Suppressor macrophage treated with lipopolysaccharide for 1 hour (primary cell): ENCODE data around the gene FBF1.
A peak's percentile ranks its signal among the peaks of the same experiment; 100 is the strongest.

Experiments used
- DNase-seq, 3 donors: peaks; one replicate each; pipeline ENCODE4 v3.0.0-alpha.2; 2020 to 2022

The FBF1 gene

DNA sequence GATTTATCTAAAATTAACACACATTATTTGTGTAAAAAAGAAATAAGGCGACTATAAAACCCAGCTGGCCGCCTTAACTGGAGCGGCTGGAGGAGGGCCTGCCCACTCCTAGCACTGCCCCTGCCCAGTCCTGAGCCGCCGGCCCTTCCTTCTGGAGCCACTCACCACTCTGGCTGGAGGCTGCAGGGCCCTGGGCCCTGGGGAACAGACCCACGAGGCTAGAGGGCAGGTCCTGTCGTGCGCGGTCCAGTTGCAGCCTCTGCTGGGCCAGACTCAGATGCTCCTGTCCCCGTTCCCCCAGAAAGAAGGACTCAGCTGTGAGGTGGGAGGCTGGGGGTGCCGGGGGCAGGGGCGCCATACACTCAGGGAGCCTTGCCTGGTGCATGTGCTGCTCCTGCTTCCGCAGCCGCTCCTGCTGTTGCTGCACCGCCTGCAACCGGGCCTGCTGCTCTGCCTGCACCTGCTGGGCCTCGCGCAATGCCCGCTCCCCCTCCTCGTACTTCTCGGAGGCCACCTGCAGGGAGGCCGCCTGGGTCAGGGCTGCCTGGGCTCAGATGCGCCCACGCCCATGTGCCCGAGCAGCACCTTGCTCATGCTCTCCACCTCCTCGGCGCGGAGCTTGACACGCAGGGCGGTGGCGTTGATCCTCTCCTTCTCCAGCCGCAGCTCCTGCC, 27.2 kb downstream of the FBF1 start:
- no peak for DNase-seq

DNA sequence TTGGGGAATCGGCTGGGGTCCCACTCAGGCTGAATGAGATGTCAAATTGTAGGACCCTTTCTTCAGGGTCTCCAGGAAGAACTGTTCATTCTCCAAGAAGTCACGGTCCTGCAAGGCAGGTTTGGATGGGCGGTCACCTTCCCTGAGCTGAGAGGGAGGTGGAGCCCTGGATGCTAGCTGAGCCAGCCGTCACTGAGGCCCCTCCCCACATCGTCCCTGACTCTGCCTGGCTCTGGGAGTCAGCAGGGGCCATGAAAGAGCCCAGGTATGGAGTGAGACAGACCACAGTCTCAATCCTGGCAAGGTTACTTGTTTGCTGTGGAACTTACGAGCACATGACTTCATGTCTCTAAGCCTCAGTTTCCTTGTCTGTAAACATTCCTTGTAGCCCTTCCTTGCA, 30.1 kb downstream of the FBF1 start:
- DNase-seq: no peak

DNA sequence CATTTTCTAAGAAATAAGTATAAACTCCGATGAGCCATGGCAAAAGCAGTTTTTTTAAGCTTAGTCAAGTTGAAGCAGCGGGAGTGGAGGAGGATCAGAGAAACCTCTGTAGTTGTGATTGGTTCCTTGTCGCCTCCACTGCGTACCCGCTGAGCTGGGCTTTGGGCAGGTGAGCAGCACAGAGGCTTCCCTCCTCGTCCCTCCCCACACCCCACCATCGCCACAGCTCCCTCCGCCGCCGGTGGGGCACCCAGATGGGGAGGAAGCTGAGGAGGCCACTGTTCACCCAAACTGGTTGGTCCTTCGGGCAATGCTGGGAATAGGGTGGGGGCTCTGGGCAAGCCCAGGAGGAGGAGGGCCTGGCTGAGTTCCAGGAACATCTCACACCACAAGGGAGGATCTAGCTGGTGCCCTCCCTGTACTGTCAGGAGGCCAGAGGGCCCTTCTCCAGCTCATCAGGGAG, 31.0 kb downstream of the FBF1 start:
- no peak for DNase-seq

DNA sequence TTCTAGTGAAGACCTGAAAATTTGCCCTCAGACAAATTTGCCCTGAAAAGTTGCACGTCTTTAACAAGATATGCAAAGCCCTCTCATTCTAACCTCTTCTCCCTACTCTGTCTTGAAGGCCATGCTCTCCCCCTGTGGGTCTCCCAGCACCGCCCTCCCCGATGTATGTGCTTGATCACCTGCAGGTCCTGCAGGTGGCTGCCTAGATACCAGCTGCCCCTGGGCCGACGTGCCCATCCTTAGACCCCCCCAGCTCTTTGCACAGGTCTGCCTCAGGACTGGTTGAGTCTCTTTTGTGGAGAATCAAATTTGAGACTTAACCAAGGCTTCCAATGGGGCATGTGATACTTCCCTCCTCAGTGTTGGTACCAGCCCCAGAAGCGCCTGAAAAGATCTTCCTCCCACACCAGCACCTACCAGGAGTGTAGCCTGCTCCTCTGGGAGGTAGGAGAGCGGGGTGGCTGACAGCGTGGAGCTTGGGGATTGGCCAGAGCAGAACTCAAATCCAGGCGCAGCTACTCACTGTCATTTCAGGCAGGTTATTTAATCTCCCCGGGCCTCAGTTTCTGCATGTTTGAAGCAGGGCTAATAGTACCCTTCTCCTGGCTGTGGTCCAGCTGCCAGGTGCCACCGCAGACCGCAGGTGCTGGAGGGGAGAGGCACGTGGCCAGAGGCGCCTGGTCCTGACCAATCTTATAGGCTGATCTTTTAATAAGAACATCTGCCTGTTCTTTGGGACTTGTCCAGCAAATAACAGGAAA, 31.6 kb downstream of the FBF1 start:
- DNase-seq: no peak

DNA sequence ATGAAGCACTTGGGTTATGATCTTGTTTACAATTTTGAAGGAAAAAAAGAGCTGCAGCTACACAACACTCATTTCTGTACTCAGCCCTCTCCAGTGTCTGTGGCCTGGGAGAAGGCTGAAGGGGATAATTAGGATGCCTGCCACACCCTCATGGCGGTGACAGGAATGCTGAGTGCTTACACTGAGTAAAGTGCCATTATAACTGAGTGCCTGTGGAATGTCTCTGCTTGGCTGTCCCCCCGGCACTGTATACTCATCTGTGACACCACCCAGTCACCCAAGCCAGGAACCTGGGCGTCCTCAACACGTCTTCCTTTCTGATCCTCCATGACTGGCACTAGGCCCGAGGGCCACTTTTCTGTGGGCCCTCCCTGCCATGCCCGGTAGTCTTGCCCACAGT, 32.6 kb downstream of the FBF1 start:
- no peak for DNase-seq

DNA sequence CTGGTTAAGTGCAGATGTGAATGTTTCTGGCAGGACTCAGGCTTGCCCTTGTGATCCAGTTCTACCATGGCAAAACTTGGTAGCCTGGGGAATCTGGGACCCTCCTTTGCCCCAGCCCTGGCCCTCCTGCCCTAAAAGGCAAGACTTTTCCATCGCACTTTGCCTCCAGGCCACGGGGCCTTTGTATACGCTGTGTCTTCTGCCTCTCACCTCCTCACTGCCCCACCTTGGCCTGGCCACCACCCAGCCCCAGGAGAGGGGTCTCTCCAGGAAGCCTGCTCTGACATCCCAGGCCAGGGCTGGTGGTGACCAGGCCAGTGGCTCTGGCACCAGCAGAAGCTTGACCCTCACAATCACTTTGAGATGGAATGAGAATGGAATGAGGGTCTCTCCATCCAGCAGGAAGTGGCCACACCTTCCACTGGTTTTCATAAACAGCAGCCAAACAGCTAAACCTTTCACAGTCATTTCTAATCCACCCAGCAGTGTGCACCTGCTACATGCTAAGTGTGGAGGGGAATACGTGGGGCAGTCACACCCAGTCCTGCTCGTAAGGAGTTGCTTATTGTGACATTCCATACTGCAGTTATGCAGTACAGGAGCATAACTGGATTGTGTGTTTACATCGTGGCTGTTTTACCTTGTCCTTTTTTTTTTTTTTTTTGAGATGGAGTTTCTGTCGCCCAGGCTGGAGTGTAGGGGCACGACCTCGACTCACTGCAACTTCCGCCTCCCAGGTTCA, 34.5 kb downstream of the FBF1 start:
- no peak for DNase-seq

DNA sequence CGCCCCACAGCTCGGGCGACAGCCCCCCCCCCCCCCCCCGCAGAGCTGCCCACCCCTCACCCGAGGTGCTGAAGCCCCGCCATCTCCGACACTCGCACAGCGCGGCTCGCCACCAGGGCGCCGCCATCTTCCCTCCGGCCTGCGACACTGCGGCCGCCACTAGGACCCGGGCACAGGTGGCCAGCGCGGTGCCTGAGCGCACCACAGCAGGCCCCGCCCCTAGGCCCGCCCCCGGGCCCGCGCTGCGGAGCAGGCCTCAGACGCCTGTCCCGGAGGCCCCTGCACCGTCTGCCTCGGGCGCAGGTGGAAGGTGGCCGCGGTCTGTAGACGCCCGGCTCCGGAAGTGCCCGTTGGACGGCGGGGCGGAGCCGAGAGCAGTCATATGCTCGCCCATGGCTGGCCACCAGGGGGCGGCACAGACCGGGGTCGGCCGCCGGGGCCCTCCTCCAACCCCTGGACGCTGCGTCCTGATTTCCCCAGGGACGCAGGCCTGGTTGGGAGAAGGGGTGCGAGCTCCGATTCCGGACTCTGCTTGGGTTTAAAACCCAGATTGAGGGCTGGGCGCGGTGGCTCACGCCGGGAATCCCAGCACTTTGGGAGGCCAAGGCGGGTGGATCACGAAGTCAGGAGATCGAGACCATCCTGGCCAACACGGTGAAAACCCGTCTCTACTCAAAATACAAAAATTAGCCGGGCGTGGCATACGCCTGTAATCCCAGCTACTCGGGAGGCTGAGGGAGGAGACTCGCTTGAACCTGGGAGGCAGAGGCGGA, 35.9 kb downstream of the FBF1 start, which contains the start of gene MRPL38:
TSS of gene MRPL38 (minus strand) at position 136 of the 773 bp plus-strand sequence. CDS start at position 127, 9 bp downstream.
- peak; percentile 86 to 95 (median 90) for DNase-seq

DNA sequence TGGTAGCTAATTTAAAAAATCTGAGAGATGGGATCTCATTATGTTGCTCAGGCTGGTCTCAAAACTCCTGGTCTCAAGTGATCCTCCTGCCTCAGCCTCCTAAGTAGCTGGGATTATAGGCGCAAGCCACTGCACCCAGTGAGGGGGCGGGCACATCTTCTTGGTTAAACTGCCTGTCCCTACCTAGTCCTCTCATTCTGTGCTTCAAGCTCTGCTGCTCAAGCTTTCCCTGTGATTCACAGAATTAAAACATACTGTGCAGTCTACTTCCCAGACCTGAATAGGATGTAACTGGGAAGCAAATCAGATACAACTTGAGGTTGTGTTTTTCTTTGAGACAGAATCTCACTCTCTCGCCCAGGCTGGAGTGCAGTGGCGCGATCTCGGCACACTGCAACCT, 38.4 kb downstream of the FBF1 start:
- DNase-seq: no peak

DNA sequence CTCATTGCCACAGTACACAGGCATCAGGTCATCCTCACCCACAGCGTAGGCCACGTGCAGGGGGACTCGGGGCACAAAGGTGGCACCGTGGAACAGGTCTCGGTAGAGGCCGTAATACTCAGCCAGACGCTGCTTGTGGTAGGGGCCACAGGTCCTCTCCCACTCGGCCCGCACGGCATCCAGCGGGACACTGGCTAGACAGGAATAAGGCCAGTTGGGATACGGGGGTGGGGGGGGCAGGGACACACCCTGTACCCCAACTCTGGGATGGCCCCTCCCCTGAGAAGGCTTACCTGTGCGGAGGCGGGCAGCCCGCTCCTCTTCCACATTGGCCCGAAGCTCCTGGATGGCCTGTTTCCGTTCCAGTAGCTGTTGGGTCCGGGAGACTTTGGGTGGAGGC, 39.1 kb downstream of the FBF1 start:
- no peak for DNase-seq

DNA sequence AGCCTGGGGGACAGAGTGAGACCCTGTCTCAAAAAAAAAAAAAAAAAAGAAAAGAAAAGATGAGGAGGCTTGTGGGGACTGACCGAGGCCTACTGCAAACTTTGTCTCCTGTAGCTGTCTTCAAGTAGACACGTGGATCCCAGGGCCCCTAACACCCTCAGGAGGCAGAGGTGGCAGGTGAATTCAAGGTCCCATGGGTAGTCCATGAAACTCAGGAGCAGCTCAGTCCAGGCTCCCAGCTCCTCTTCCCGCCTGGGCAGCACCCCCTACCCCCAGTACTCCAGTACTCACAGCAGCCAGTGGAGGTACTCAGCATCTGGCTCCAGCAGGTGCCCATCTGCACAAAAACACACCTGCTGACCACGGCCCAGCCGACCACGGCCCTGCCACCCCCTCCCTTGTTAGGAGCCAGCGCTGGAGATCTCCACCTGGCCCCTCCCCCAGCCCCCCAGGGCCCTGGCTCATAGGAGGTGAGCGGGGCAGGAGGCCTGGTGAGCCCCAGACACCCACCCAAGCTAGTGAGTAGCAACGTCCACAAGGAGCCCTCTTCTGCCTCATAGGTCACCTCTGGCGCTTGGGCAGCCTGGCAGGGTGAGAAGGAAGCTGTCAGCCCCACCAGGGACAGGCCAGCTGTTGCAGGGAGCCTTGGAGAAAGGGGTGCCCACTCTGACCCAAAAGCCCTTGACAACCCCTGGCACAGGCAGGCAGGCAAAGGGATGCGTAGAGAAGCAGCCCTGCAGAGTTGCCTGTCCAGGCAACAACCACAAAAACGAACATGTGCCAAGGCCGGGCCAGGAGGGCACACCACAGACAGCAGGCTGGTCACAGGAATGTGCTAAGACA, 39.9 kb downstream of the FBF1 start:
- DNase-seq: no peak

DNA sequence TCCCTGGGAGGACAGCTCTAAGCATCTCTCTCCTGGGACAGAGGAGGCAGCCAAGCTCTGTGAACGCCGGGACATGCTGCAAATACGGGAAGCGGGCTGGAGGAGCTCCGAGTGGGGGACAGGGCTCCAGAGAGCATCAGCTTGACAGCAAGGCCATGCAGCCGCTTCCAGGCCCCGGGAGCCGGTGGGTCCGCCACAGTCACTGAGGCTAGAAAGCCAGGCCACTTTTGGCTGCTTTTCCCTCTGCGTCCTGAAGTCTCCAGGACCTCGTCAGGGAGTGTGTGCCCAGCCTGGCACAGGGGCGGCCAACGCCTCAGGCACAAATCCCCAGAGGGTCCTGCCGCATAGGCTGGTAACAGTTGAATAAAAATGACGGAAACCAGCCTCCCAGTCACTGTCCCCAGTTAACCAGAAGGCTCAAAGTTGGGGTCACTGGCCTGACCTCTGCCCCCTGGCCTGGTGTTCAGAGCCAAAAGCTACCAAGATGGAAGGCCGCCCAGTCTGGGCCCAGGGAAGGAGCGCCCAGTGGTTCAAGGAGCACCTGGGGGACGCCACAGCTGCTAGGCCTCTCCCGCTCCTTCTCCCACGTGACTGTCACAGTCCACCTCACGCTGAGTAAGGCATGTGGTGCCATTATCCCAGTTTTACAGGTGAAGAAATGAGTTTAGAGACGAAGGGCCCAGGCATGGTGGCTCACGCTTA, 40.9 kb downstream of the FBF1 start:
- DNase-seq: no peak

DNA sequence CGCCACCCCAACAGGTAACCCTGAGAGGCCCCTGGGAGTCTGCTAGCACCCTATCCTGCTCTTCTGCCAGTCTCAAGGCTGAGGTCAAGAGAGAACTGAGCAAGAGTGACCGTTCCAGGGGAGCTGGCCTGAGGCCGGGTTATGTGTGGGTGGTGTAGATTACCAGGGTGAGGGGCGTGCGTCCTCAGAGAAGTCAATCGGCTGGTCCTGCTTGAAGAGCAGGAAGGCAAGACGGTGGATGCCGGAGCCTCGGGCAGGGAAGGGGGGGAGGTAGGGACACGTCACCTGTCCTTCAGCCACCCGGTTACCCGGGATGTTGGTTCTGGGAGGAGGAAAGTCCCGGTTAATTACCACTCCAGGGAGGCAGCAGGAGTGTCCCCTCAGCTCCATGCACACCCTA, 41.5 kb downstream of the FBF1 start:
- DNase-seq: no peak

DNA sequence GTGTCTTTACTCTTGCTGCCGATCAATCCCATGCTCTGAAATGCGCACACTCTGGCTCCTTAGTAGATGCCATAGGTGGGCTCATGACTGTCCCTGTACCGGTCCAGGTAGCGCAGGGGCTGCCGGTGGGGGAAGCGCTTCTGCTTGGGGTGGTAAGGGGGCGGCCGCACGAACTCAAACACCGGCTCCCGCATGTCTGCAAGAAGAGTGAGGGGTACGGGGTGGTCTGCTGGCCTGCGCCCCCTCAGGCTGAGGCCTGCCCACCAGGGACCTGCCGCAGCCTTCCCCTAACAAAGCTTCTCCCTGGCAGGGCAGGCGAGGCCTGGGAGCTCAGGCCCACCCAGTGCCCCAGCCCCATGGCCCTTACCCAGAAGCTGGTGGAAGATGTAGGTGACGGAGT, 42.1 kb downstream of the FBF1 start:
- DNase-seq: no peak

DNA sequence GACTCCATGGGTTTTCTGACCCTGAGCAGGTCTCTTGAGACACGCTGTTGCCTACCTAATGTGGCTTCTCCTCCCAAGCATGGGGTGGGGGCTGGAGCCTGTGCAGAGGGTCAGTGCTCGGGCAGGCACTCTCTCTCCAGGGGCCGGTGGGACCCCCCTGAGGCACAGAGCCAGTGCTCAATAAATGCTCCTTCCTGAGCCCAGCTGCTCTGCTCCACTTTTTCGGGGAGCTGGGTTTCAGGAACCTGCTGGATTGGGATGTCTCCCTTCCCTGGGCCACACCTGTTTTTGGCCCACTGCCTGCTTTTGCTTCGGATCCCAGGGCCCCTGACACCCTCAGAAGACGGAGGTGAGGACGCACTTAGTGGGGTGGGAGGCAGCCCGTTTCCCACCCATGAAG, 42.8 kb downstream of the FBF1 start:
- no peak for DNase-seq

DNA sequence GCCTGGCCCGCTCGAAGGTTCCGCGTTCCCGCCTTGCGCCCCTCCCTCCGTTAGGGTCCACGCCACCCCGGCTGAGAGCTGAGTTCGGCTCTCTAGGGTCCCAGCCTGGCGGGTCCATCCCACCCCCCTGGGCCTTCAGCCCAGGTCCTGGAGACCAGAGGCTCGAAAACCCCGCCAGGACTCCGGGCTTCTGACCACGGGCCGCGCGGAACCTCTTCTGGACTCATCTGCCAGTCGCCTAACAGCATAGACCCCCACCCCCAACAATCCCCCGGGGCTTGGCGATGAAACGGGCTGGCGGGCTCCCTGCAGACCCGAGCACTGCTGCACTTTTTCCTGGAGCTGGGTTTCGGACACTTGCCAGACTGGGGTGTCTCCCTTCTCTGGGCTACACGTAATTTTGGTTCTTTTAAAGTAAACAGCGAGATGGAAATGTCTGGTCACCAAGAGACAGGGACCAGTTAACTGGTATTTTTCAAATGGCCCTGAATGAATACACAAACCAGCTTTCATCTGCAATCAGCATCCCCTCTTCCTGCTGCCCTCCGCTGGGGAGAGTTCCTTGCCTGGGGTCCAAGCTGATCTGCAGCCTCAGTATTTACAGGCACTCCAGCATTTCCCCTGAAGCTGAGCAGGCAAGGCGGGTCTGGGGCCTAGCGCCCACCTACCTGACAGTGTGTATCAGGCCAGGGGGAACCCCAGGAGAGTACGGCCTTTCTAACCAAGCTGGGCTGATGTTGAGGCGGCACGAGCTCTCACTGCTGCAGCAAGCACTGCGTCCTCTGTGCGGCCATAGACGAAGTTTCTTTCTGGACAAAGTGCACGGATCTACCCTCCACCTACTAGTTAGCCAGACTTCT, 43.5 kb downstream of the FBF1 start:
- DNase-seq: no peak

DNA sequence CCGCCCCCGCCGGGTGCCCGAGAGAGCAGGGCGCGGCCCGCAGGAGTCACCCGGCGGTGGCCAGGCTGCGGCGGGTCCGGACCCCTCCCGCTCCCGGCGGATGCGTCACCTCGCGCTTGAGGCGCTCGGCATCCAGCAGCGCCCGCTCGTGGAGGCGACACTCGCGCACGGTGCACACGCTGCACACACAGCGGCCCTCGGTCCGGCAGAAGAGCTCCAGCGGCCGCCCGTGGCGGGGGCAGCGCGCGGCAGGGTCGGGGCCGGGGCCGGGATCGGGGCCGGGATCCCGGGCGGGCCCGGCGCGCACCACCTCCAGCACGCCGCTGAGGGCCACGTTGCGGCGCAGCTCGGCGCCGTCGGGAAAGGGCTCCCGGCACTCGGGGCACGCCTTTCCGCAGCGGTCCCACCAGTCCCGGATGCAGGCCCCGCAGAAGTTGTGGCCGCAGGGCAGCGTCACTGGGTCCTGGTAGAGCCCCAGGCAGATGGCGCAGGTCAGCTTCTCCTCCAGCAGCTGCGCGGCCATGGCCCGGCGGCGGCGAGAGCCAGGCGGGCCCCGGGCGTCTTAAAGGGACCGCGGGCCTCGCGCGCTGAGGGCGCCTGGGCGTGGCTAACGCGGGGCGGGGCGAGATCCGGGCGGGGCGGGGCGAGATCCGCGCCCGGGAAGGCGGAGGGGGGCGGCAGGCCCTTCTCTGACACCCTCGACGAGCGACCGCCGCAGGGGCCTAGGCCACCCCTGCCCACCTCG, 44.3 kb downstream of the FBF1 start, which contains the start of gene TRIM65:
TSS of gene TRIM65 (minus strand) at position 537 of the 745 bp plus-strand sequence. CDS start at position 523, 14 bp downstream.
- peak; percentile 91 to 96 (median 95) for DNase-seq

DNA sequence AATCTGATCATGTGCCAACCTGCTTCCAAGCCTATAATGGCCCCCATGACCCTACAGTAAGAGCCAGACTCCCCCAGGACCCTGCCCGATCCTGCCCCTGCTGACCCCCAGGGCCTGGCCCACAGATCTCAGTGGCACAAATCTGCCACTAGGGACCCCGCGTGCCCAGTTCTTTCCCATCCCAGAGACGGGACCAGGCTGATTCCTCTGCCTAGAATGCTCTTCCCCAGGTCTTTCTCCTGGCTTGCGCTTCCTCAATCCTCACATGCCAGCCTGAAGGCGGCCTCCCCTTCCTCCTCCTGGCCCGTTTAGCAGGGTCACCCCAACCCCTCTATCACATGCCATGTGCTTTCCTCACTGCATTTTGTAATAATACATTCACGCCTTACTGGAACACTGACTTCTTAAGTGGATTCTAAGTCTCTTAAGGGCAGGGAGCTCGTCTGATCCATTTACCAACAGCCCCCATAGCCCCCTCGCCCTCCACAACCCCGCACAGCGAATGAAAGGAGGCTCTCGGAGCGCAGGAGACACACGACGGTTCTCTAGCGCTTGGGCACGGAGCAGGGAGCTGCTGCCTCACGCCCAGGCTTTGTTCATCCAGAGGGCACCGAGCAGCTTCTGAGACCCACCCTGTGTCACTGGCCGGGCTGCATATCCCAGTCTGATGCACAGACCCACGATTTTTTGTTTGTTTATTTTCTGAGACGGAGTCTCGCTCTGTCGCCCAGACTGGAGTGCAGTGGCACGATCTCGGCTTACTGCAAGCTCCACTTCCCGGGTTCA, 45.3 kb downstream of the FBF1 start:
- peak in 2 of 3 donors; percentile 40 to 45 for DNase-seq

DNA sequence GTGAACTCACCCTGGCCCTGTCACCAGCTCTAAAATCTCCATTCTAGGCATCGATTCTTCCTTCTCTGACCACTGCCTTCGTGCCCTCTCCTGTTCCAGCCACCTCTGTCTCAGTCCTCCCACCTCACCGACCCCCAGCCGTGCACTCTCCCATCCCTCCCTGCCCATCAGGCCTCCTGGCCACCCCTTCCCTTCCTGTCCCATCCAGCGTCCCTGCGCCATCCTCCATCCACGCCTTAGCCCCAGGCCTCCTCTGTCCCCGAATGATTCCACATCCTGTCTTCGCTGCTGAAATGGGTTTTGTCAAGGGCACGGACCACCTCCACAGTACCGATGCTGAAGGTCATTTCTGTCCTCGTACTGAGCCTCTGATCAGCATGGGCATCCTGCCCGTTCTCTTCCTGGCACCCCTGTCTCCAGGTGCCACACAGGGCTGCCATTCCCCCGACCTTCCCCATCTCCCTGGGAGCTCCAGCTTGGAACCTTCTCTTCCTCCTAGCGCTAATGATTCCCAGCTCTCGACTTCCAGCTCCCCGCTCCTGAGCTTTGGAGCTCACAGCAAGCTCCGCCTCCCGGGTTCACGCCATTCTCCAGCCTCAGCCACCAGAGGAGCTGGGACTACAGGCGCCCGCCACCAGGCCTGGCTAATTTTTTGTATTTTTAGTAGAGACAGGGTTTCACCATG, 46.7 kb downstream of the FBF1 start:
- no peak for DNase-seq
